OCI-LY3 (cell line): ENCODE data around the gene PPEF1.
"Not testable (repeated sequence)": the region's sequence is repeated elsewhere in the genome, so short reads cannot be mapped to it uniquely, and the experiment has no call there.

Experiments used
- H2AFZ ChIP-seq: fragments of 200-600, 300-600 bp; shearing (Covaris generic); 2 replicates; pipeline ENCODE4 v1.6.0; 2014; ENCODE audit warnings: antibody characterized with exemption, low read depth, low read length
- H3K27ac ChIP-seq: fragments of 200-600, 300-600 bp; sonication (generic); 2 replicates; pipeline ENCODE4 v1.5.1; 2014; ENCODE audit warnings: mild to moderate bottlenecking, low read length, moderate library complexity, mixed read lengths
- H3K27me3 ChIP-seq: fragments of 200-600, 300-600 bp; sonication (generic); 2 replicates; pipeline ENCODE4 v1.6.1; 2014; ENCODE audit warnings: low read depth, low read length, mixed read lengths
- H3K36me3 ChIP-seq: fragments of 200-600, 300-600 bp; sonication (generic); replicated peaks from 2 replicates; pipeline ENCODE3; 2014; ENCODE audit warnings: low read depth, low read length, mixed read lengths
- H3K4me1 ChIP-seq: fragments of 300-600, 200-600 bp; sonication (generic); 2 replicates; pipeline ENCODE4 v1.6.1; 2014; ENCODE audit warnings: low read length, mixed read lengths
- H3K4me2 ChIP-seq: fragments of 200-600, 300-600 bp; sonication (generic); 2 replicates; pipeline ENCODE4 v1.6.1; 2014; ENCODE audit warnings: low read length, mixed read lengths
- H3K4me3 ChIP-seq: fragments of 300-600, 200-600 bp; sonication (generic); 2 replicates; pipeline ENCODE4 v1.5.1; 2014; ENCODE audit warnings: antibody characterized with exemption, mild to moderate bottlenecking, low read length, moderate library complexity
- H3K79me2 ChIP-seq: fragments of 300-600, 200-600 bp; shearing (Covaris generic); 2 replicates; pipeline ENCODE4 v1.6.1; 2014; ENCODE audit warnings: mild to moderate bottlenecking, low read length, mixed read lengths
- H3K9ac ChIP-seq: fragments of 300-600, 200-600 bp; shearing (Covaris generic); 2 replicates; pipeline ENCODE4 v1.6.0; 2014; ENCODE audit warnings: mild to moderate bottlenecking, low read length, moderate library complexity
- H3K9me3 ChIP-seq: fragments of 200-600, 300-600 bp; shearing (Covaris generic); 2 replicates; pipeline ENCODE4 v1.6.1; 2014; ENCODE audit warnings: low read length, mixed read lengths; ENCODE audit not compliant: insufficient read depth
- H4K20me1 ChIP-seq: fragments of 200-600, 300-600 bp; sonication (generic); 2 replicates; pipeline ENCODE4 v1.6.1; 2016; ENCODE audit warnings: low read length, mixed read lengths; ENCODE audit not compliant: insufficient read depth
- EZH2phosphoT487 ChIP-seq: fragments of 200-600 bp; shearing (Covaris generic); IDR thresholded peaks from 2 replicates; pipeline ENCODE4 v1.6.1; 2018; ENCODE audit warnings: antibody characterized with exemption, mixed run types, low read depth
- TF ChIP-seq, protein P1 (sequence below): fragments of 200-600, 300-600 bp; sonication (generic); IDR thresholded peaks from 2 replicates; pipeline ENCODE4 v1.5.1; 2014; ENCODE audit warnings: antibody characterized with exemption, low read length, low read depth

PPEF1 gene

GRCh38 chrX:18828832-18829404 is 121.5 kb downstream of the PPEF1 start:
- H2AFZ ChIP-seq = no peak overlapping the region
- no peaks in the 10 kb centered on the region for H4K20me1 ChIP-seq
- H3K4me3 ChIP-seq = no peak overlapping the region
- no peak overlapping the region for H3K4me2 ChIP-seq
- no peaks in the 10 kb centered on the region for H3K36me3 ChIP-seq
- no peaks in the 10 kb centered on the region for H3K79me2 ChIP-seq
- TF ChIP-seq, protein P1, sequence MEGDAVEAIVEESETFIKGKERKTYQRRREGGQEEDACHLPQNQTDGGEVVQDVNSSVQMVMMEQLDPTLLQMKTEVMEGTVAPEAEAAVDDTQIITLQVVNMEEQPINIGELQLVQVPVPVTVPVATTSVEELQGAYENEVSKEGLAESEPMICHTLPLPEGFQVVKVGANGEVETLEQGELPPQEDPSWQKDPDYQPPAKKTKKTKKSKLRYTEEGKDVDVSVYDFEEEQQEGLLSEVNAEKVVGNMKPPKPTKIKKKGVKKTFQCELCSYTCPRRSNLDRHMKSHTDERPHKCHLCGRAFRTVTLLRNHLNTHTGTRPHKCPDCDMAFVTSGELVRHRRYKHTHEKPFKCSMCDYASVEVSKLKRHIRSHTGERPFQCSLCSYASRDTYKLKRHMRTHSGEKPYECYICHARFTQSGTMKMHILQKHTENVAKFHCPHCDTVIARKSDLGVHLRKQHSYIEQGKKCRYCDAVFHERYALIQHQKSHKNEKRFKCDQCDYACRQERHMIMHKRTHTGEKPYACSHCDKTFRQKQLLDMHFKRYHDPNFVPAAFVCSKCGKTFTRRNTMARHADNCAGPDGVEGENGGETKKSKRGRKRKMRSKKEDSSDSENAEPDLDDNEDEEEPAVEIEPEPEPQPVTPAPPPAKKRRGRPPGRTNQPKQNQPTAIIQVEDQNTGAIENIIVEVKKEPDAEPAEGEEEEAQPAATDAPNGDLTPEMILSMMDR = no peak
- TF ChIP-seq EZH2phosphoT487 = no peak
- H3K9ac ChIP-seq = no peak overlapping the region
- H3K27me3 ChIP-seq = no peaks in the 10 kb centered on the region
- H3K4me1 ChIP-seq = no peaks in the 10 kb centered on the region
- no peaks in the 10 kb centered on the region for H3K9me3 ChIP-seq
- H3K27ac ChIP-seq = no peak overlapping the region

- no peaks in the 10 kb centered on the region for H3K36me3 ChIP-seq
- H2AFZ ChIP-seq = no peak overlapping the region
- no peaks in the 10 kb centered on the region for H3K9me3 ChIP-seq
- no peak overlapping the region for H3K4me2 ChIP-seq
- no peaks in the 10 kb centered on the region for H3K79me2 ChIP-seq
- no peaks in the 10 kb centered on the region for H3K4me1 ChIP-seq
- H3K9ac ChIP-seq = no peak overlapping the region
- H3K27ac ChIP-seq = no peak overlapping the region
- H3K4me3 ChIP-seq = no peak overlapping the region
- TF ChIP-seq, protein P1 = no peak
- TF ChIP-seq EZH2phosphoT487 = no peak
- H4K20me1 ChIP-seq = no peaks in the 10 kb centered on the region
- H3K27me3 ChIP-seq = no peaks in the 10 kb centered on the region
These were observed 125.8 kb downstream of the PPEF1 start for GRCh38 chrX:18833071-18833731.

- H3K9ac ChIP-seq, H3K36me3 ChIP-seq, H4K20me1 ChIP-seq, H3K4me1 ChIP-seq, H2AFZ ChIP-seq, H3K4me2 ChIP-seq, H3K9me3 ChIP-seq, H3K27me3 ChIP-seq, H3K4me3 ChIP-seq, H3K27ac ChIP-seq, H3K79me2 ChIP-seq: not testable (repeated sequence)
These were observed 140.5 kb downstream of the PPEF1 start for GRCh38 chrX:18847901-18848300.

DNA sequence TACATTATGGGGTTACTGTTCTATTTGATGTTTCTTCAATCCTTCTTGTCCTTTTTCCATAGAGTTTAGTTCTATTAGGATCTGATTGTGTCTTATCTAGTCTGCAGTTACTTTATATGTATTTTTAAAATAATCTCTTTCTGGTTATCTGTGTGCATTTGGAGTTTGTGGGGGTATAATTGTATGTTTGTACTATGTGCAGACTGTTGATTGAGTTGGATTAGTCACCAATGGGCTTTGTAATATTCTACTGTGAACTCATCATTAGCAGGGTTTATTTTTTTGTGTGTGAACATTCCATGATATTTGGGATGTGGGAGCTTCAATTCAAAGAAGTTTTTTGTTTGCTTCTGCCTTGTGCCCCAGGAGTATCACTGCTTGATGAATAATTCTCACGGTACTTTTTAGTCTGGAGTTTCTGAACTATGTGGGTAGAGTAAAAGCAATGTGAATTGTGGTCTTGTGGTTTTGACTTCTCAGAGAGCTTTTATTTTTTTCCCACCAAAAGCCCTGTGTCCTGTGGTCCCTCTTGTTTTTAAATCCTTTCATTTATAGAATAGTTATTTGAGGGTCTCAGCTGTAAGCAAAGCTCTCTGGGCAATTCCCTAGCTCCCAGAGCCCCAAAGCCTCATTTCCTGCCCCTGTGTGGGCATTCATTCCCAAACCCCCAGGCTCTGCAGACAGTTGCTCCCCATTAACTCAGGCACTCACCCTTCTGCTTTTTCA is 148.6 kb downstream of the PPEF1 start:
- Histone ChIP-seq H3K4me1 (peaks cover 10% of the 10 kb centered on the region), H4K20me1 (no peaks in the 10 kb centered on the region), H3K4me3 (no peak overlapping the region), H3K9me3 (no peaks in the 10 kb centered on the region), H3K27me3 (no peaks in the 10 kb centered on the region), H3K27ac (no peak overlapping the region), H3K36me3 (no peaks in the 10 kb centered on the region), H3K79me2 (no peaks in the 10 kb centered on the region), H3K4me2 (peak overlapping the region; percentile 32), H3K9ac (no peak overlapping the region), H2AFZ (no peak overlapping the region)
- TF ChIP-seq, protein P1 = no peak
- TF ChIP-seq EZH2phosphoT487 = no peak
